GM23338 (cell line): ENCODE data around the gene UNC80. TPM values are rescaled to one million over a fixed set of nuclear protein-coding genes. Genes with fewer than 3 reads are reported as not detected.
A peak's percentile ranks its signal among the peaks of the same experiment; 100 is the strongest.

Experiments used
- ATAC-seq: fragments of 200-7000 bp; cut with Tn5 transposase; 3 replicates; pipeline ENCODE4 v1.9.1; 2020
- DNase-seq: peaks from one replicate; pipeline ENCODE4 v3.0.0-alpha.2; 2015; ENCODE audit warnings: low spot score
- H2AFZ ChIP-seq: fragments of 200-600 bp; sonication (generic); 2 replicates; pipeline ENCODE4 v1.8.0; 2016; ENCODE audit warnings: antibody characterized with exemption, mild to moderate bottlenecking, moderate library complexity
- H3F3A ChIP-seq: fragments of 200-600 bp; sonication (generic); replicated peaks from 2 replicates; pipeline ENCODE4 v1.8.0; 2017; ENCODE audit warnings: antibody characterized with exemption, mixed run types, low read depth
- H3K27ac ChIP-seq: fragments of 200-600 bp; sonication (generic); 2 replicates; pipeline ENCODE4 v1.6.1; 2016; ENCODE audit warnings: low read depth
- H3K27me3 ChIP-seq: fragments of 200-600 bp; sonication (generic); 2 replicates; pipeline ENCODE4 v1.8.0; 2016; ENCODE audit warnings: mild to moderate bottlenecking, mixed run types, moderate library complexity; ENCODE audit not compliant: insufficient read depth
- H3K36me3 ChIP-seq: fragments of 200-600 bp; sonication (generic); 2 replicates; pipeline ENCODE4 v1.8.0; 2016; ENCODE audit warnings: mild to moderate bottlenecking; ENCODE audit not compliant: insufficient read depth
- H3K4me1 ChIP-seq: fragments of 200-600 bp; sonication (generic); 2 replicates; pipeline ENCODE4 v1.8.0; 2016; ENCODE audit warnings: mild to moderate bottlenecking, moderate library complexity; ENCODE audit not compliant: insufficient read depth
- H3K4me2 ChIP-seq: fragments of 200-600 bp; sonication (generic); 2 replicates; pipeline ENCODE4 v1.7.1; 2017; ENCODE audit warnings: mixed run types
- H3K4me3 ChIP-seq: fragments of 200-600 bp; sonication (generic); 2 replicates; pipeline ENCODE4 v1.6.1; 2016; ENCODE audit warnings: mixed run types
- H3K79me2 ChIP-seq: fragments of 200-600 bp; sonication (generic); replicated peaks from 2 replicates; pipeline ENCODE4 v1.8.0; 2017; ENCODE audit warnings: mild to moderate bottlenecking; ENCODE audit not compliant: insufficient read depth
- H3K9me2 ChIP-seq: fragments of 200-600 bp; sonication (generic); 2 replicates; pipeline ENCODE4 v1.8.0; 2017; ENCODE audit not compliant: insufficient read depth
- H4K20me1 ChIP-seq: fragments of 200-600 bp; sonication (generic); replicated peaks from 2 replicates; pipeline ENCODE4 v1.8.0; 2017; ENCODE audit warnings: mild to moderate bottlenecking; ENCODE audit not compliant: insufficient read depth
- H3K27ac Mint-ChIP-seq: 2 replicates; pipeline ENCODE4 v1.8.0; 2020; ENCODE audit warnings: inconsistent platforms, mild to moderate bottlenecking, moderate library complexity, mixed read lengths
- H3K27me3 Mint-ChIP-seq: 3 replicates; pipeline ENCODE4 v1.8.0; 2022; ENCODE audit warnings: low read depth, mild to moderate bottlenecking, moderate library complexity, mixed read lengths, inconsistent platforms; ENCODE audit not compliant: insufficient read depth, poor library complexity
- H3K36me3 Mint-ChIP-seq: 3 replicates; pipeline ENCODE4 v1.8.0; 2021; ENCODE audit warnings: low read depth, mild to moderate bottlenecking, inconsistent platforms, moderate library complexity, mixed read lengths
- H3K4me1 Mint-ChIP-seq: 3 replicates; pipeline ENCODE4 v1.8.0; 2020; ENCODE audit warnings: mild to moderate bottlenecking, inconsistent platforms, mixed read lengths
- H3K4me3 Mint-ChIP-seq: 3 replicates; pipeline ENCODE4 v1.8.0; 2021; ENCODE audit warnings: moderate library complexity, mild to moderate bottlenecking, inconsistent platforms, mixed read lengths
- H3K9me3 Mint-ChIP-seq: 3 replicates; pipeline ENCODE4 v1.8.0; 2020; ENCODE audit warnings: moderate library complexity, mild to moderate bottlenecking, inconsistent platforms, mixed read lengths
- CREB1 ChIP-seq: fragments of 250-450 bp; sonication (Bioruptor Pico); IDR thresholded peaks from 2 replicates; pipeline ENCODE4 v1.5.0; 2020; ENCODE audit warnings: low read depth, mild to moderate bottlenecking, moderate library complexity
- NANOG ChIP-seq: IDR thresholded peaks from 2 replicates; pipeline ENCODE4 v1.6.1; 2016; ENCODE audit warnings: antibody characterized with exemption, borderline replicate concordance
- ZNF331 ChIP-seq: fragments of 250-450 bp; sonication (Bioruptor Pico); IDR thresholded peaks from 2 replicates; pipeline ENCODE4 v1.5.0; 2020; ENCODE audit warnings: low read depth, mild to moderate bottlenecking, moderate library complexity
- polyA plus RNA-seq: library from polyadenylated mRNA; unstranded; fragments of >200 nt; fragmentation: Nextera tagmentation; extraction: Ambion mirVana; gene quantifications from 2 replicates; pipeline ENCODE4 v1.2.1, GENCODE V29; 2016
- total RNA-seq: library from RNA; depleted of rRNA; stranded (reverse); fragments of >200 nt; shearing (Covaris generic); gene quantifications from 2 replicates; pipeline ENCODE4 v1.2.3, GENCODE V29; 2014
- TF ChIP-seq, protein P1 (sequence below), 2 experiments: fragments of 200-600 bp in 1 of 2; sonication (generic) in 1 of 2; conservative IDR thresholded peaks; 2 replicates each; pipeline versions ENCODE4 v1.5.1 to v1.6.1; 2016 to 2017; ENCODE audit warnings: antibody characterized with exemption in 2 of 2, low read depth in 2 of 2, mild to moderate bottlenecking in 2 of 2, moderate library complexity in 1 of 2
- TF ChIP-seq, protein P2 (sequence below): IDR thresholded peaks from 2 replicates; pipeline ENCODE4 v1.6.1; 2016; ENCODE audit warnings: antibody characterized with exemption
- TF ChIP-seq, protein P3 (sequence below): fragments of 250-450 bp; sonication (Bioruptor Pico); IDR thresholded peaks from 2 replicates; pipeline ENCODE4 v1.5.0; 2020; ENCODE audit warnings: mild to moderate bottlenecking, moderate library complexity

The UNC80 gene
- total and polyA plus RNA-seq, 2 experiments from 2014 or later: 0.11 to 1.5 TPM

DNA sequence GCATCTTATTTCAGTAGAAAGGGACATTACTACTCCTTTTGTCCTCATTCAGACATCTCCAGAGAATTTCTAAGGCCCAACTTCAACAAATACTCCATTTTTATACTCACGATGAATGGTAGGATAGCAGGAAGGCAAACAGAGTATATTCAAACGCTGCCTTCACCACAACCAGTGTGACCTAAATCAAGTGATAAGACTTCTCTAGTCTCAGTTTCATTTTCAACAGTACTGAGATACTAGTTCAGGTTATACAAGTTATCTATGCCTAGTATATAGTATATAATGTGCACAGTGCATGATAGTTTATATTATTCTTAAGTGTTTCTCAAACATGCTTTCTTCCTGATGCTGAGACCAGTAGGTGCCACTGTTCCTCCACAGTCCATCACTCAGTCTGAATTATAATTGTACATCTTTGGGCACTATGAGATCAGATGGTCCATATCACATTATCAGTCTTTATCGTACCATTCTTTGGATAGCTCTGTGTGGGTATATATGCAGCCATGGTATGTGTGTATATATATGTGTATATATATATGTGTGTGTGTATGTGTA, 164.6 kb downstream of the UNC80 start:
- H3K27ac ChIP-seq: no peak overlapping the region
- H3K36me3 ChIP-seq: no peaks in the 10 kb centered on the region
- DNase-seq: no peak
- no peak overlapping the region for H3K4me3 ChIP-seq
- TF ChIP-seq, protein P1, sequence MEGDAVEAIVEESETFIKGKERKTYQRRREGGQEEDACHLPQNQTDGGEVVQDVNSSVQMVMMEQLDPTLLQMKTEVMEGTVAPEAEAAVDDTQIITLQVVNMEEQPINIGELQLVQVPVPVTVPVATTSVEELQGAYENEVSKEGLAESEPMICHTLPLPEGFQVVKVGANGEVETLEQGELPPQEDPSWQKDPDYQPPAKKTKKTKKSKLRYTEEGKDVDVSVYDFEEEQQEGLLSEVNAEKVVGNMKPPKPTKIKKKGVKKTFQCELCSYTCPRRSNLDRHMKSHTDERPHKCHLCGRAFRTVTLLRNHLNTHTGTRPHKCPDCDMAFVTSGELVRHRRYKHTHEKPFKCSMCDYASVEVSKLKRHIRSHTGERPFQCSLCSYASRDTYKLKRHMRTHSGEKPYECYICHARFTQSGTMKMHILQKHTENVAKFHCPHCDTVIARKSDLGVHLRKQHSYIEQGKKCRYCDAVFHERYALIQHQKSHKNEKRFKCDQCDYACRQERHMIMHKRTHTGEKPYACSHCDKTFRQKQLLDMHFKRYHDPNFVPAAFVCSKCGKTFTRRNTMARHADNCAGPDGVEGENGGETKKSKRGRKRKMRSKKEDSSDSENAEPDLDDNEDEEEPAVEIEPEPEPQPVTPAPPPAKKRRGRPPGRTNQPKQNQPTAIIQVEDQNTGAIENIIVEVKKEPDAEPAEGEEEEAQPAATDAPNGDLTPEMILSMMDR (conservative IDR thresholded peaks at IDR 0.05; ENCODE audit: low read depth in 2 of 2): peak in 1 of 2 experiments; percentile 40; a peak in 2 of 4 replicates
- no peak for TF ChIP-seq CREB1
- H3K4me2 ChIP-seq: no peak overlapping the region
- no peaks in the 10 kb centered on the region for H3F3A ChIP-seq
- no peaks in the 10 kb centered on the region for H3K27me3 ChIP-seq
- Mint-ChIP-seq H3K27me3 (peaks cover 2% of the 10 kb centered on the region), H3K4me1 (peaks cover 3% of the 10 kb centered on the region; the same call in 1 of the 3 replicates), H3K36me3 (no peaks in the 10 kb centered on the region), H3K9me3 (no peaks in the 10 kb centered on the region), H3K4me3 (no peak overlapping the region), H3K27ac (no peak overlapping the region)
- ATAC-seq: no peak
- no peaks in the 10 kb centered on the region for H4K20me1 ChIP-seq
- H3K9me2 ChIP-seq: no peaks in the 10 kb centered on the region
- no peaks in the 10 kb centered on the region for H3K79me2 ChIP-seq
- no peak overlapping the region for H2AFZ ChIP-seq
- H3K4me1 ChIP-seq: no peaks in the 10 kb centered on the region

GRCh38 chr2:209937893-209938292, 166.3 kb downstream of the UNC80 start:
- no peak for ATAC-seq
- H3K79me2 ChIP-seq: no peaks in the 10 kb centered on the region
- H3K4me3 Mint-ChIP-seq: no peak overlapping the region

More at GRCh38 chr2:209937893-209938292, 166.3 kb downstream of the UNC80 start:
- no peaks in the 10 kb centered on the region for H4K20me1 ChIP-seq
- H3K27ac ChIP-seq: no peak overlapping the region
- H2AFZ ChIP-seq: no peak overlapping the region
- H3K4me1 Mint-ChIP-seq: peaks cover 3% of the 10 kb centered on the region; the same call in 1 of the 3 replicates
- H3K36me3 Mint-ChIP-seq: no peaks in the 10 kb centered on the region
- H3K27me3 Mint-ChIP-seq: peaks cover 3% of the 10 kb centered on the region
- no peaks in the 10 kb centered on the region for H3K4me1 ChIP-seq
- H3F3A ChIP-seq: no peaks in the 10 kb centered on the region
- no peaks in the 10 kb centered on the region for H3K27me3 ChIP-seq
- no peak overlapping the region for H3K27ac Mint-ChIP-seq
- no peak for DNase-seq
- TF ChIP-seq NANOG (no peak), ZNF331 (CRISPR knock-in tag) (no peak), CREB1 (no peak)
- TF ChIP-seq, protein P2, sequence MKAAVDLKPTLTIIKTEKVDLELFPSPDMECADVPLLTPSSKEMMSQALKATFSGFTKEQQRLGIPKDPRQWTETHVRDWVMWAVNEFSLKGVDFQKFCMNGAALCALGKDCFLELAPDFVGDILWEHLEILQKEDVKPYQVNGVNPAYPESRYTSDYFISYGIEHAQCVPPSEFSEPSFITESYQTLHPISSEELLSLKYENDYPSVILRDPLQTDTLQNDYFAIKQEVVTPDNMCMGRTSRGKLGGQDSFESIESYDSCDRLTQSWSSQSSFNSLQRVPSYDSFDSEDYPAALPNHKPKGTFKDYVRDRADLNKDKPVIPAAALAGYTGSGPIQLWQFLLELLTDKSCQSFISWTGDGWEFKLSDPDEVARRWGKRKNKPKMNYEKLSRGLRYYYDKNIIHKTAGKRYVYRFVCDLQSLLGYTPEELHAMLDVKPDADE: no peak
- TF ChIP-seq, protein P3, sequence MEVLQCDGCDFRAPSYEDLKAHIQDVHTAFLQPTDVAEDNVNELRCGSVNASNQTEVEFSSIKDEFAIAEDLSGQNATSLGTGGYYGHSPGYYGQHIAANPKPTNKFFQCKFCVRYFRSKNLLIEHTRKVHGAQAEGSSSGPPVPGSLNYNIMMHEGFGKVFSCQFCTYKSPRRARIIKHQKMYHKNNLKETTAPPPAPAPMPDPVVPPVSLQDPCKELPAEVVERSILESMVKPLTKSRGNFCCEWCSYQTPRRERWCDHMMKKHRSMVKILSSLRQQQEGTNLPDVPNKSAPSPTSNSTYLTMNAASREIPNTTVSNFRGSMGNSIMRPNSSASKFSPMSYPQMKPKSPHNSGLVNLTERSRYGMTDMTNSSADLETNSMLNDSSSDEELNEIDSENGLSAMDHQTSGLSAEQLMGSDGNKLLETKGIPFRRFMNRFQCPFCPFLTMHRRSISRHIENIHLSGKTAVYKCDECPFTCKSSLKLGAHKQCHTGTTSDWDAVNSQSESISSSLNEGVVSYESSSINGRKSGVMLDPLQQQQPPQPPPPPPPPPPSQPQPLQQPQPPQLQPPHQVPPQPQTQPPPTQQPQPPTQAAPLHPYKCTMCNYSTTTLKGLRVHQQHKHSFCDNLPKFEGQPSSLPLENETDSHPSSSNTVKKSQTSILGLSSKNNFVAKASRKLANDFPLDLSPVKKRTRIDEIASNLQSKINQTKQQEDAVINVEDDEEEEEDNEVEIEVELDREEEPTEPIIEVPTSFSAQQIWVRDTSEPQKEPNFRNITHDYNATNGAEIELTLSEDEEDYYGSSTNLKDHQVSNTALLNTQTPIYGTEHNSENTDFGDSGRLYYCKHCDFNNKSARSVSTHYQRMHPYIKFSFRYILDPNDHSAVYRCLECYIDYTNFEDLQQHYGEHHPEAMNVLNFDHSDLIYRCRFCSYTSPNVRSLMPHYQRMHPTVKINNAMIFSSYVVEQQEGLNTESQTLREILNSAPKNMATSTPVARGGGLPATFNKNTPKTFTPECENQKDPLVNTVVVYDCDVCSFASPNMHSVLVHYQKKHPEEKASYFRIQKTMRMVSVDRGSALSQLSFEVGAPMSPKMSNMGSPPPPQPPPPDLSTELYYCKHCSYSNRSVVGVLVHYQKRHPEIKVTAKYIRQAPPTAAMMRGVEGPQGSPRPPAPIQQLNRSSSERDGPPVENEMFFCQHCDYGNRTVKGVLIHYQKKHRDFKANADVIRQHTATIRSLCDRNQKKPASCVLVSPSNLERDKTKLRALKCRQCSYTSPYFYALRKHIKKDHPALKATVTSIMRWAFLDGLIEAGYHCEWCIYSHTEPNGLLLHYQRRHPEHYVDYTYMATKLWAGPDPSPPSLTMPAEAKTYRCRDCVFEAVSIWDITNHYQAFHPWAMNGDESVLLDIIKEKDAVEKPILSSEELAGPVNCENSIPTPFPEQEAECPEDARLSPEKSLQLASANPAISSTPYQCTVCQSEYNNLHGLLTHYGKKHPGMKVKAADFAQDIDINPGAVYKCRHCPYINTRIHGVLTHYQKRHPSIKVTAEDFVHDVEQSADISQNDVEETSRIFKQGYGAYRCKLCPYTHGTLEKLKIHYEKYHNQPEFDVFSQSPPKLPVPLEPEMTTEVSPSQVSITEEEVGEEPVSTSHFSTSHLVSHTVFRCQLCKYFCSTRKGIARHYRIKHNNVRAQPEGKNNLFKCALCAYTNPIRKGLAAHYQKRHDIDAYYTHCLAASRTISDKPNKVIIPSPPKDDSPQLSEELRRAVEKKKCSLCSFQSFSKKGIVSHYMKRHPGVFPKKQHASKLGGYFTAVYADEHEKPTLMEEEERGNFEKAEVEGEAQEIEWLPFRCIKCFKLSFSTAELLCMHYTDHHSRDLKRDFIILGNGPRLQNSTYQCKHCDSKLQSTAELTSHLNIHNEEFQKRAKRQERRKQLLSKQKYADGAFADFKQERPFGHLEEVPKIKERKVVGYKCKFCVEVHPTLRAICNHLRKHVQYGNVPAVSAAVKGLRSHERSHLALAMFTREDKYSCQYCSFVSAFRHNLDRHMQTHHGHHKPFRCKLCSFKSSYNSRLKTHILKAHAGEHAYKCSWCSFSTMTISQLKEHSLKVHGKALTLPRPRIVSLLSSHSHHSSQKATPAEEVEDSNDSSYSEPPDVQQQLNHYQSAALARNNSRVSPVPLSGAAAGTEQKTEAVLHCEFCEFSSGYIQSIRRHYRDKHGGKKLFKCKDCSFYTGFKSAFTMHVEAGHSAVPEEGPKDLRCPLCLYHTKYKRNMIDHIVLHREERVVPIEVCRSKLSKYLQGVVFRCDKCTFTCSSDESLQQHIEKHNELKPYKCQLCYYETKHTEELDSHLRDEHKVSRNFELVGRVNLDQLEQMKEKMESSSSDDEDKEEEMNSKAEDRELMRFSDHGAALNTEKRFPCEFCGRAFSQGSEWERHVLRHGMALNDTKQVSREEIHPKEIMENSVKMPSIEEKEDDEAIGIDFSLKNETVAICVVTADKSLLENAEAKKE (CRISPR knock-in tag): no peak
- H3K4me2 ChIP-seq: no peak overlapping the region
- H3K9me2 ChIP-seq: 0 out of 2 replicates have a peak, but pooled peaks cover 8% of the 10 kb centered on the region
- H3K36me3 ChIP-seq: no peaks in the 10 kb centered on the region
- no peak overlapping the region for H3K4me3 ChIP-seq
- H3K9me3 Mint-ChIP-seq: no peaks in the 10 kb centered on the region
